NT2/D1 (cell line): ENCODE data around the gene GPR108.
"Not testable (repeated sequence)": the region's sequence is repeated elsewhere in the genome, so short reads cannot be mapped to it uniquely, and the experiment has no call there.

Experiments used
- DNase-seq: peaks from one replicate; pipeline ENCODE4 v3.0.0-alpha.2; 2011; ENCODE audit warnings: low read depth, low spot score
- H3K27me3 ChIP-seq: 2 replicates; pipeline ENCODE4 v1.6.0; 2011; ENCODE audit warnings: mild to moderate bottlenecking; ENCODE audit not compliant: insufficient read length, insufficient read depth
- H3K36me3 ChIP-seq: 2 replicates; pipeline ENCODE4 v1.6.1; 2011; ENCODE audit warnings: mild to moderate bottlenecking, low read length, mixed read lengths; ENCODE audit not compliant: insufficient read depth, insufficient read length
- H3K4me1 ChIP-seq: 2 replicates; pipeline ENCODE4 v1.5.1; 2011; ENCODE audit not compliant: insufficient read depth, insufficient read length
- H3K4me3 ChIP-seq: 2 replicates; pipeline ENCODE4 v1.5.1; 2011; ENCODE audit warnings: low read depth; ENCODE audit not compliant: insufficient read length
- H3K9ac ChIP-seq: 2 replicates; pipeline ENCODE4 v1.6.0; 2011; ENCODE audit warnings: low read depth; ENCODE audit not compliant: insufficient read length
- H3K9me3 ChIP-seq: 2 replicates; pipeline ENCODE4 v1.5.1; 2011; ENCODE audit warnings: mild to moderate bottlenecking, low read length; ENCODE audit not compliant: insufficient read depth
- SUZ12 ChIP-seq: IDR thresholded peaks from 2 replicates; pipeline ENCODE4 v1.6.1; 2011; ENCODE audit not compliant: insufficient read length, insufficient read depth; ENCODE audit errors: extremely low read depth
- YY1 ChIP-seq: IDR thresholded peaks from 2 replicates; pipeline ENCODE4 v1.6.1; 2011; ENCODE audit not compliant: insufficient read length, insufficient read depth
- ZNF274 ChIP-seq: IDR thresholded peaks from 2 replicates; pipeline ENCODE4 v1.6.1; 2011; ENCODE audit warnings: mild to moderate bottlenecking, low read depth, low read length

Gene GPR108

GRCh38 chr19:6712692-6713670 is 24.4 kb downstream of the GPR108 start:
- no peak for DNase-seq
- peaks cover 6% of the 10 kb centered on the region for H3K36me3 ChIP-seq
- H3K27me3 ChIP-seq, result peaks cover 4% of the 10 kb centered on the region
- H3K4me3 ChIP-seq, result no peak overlapping the region
- H3K9me3 ChIP-seq, result no peaks in the 10 kb centered on the region
- TF ChIP-seq SUZ12 (no peak), ZNF274 (no peak), YY1 (no peak)
- no peak overlapping the region for H3K9ac ChIP-seq
- H3K4me1 ChIP-seq, result peaks cover 7% of the 10 kb centered on the region

DNA sequence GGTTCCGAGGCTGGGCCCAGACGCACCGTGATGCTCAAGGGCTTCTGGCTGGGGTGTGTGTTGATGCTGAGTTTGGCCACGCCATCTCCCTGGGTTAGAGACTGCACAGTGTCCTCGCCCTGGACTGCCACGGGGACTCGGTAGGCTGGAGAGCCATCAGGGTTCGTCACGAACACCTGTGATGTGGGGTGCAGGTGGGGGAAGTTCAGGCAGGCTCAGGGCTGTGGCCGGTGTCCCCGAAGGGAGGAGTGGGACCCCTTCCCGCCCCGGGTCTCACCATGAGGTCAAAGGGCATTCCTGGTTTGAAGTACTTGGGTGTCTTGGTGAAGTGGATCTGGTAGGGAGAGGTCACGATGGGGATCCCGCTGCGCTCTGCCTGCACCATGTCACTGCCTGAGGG is 25.1 kb downstream of the GPR108 start:
- Histone ChIP-seq H3K27me3 (peaks cover 4% of the 10 kb centered on the region), H3K4me1 (peaks cover 7% of the 10 kb centered on the region)
- no peak for DNase-seq

GRCh38 chr19:6711605-6712004 is 25.8 kb downstream of the GPR108 start:
- TF ChIP-seq YY1 (no peak), ZNF274 (no peak), SUZ12 (no peak)
- Histone ChIP-seq H3K9me3 (no peaks in the 10 kb centered on the region), H3K36me3 (peaks cover 6% of the 10 kb centered on the region), H3K4me1 (peaks cover 7% of the 10 kb centered on the region), H3K9ac (no peak overlapping the region), H3K4me3 (no peak overlapping the region), H3K27me3 (peaks cover 4% of the 10 kb centered on the region)
- no peak for DNase-seq

More for the DNA sequence above, 25.1 kb downstream of the GPR108 start:
- H3K36me3 ChIP-seq, result peaks cover 6% of the 10 kb centered on the region
- no peak overlapping the region for H3K9ac ChIP-seq
- no peaks in the 10 kb centered on the region for H3K9me3 ChIP-seq
- H3K4me3 ChIP-seq, result no peak overlapping the region
- TF ChIP-seq ZNF274 (no peak), SUZ12 (no peak), YY1 (no peak)

GRCh38 chr19:6711078-6711361 is 26.4 kb downstream of the GPR108 start:
- Histone ChIP-seq H3K4me3 (no peak overlapping the region), H3K9ac (no peak overlapping the region), H3K36me3 (peaks cover 6% of the 10 kb centered on the region), H3K27me3 (peaks cover 4% of the 10 kb centered on the region), H3K9me3 (no peaks in the 10 kb centered on the region), H3K4me1 (peaks cover 12% of the 10 kb centered on the region)
- DNase-seq, result no peak
- TF ChIP-seq YY1 (no peak), ZNF274 (no peak), SUZ12 (no peak)

DNA sequence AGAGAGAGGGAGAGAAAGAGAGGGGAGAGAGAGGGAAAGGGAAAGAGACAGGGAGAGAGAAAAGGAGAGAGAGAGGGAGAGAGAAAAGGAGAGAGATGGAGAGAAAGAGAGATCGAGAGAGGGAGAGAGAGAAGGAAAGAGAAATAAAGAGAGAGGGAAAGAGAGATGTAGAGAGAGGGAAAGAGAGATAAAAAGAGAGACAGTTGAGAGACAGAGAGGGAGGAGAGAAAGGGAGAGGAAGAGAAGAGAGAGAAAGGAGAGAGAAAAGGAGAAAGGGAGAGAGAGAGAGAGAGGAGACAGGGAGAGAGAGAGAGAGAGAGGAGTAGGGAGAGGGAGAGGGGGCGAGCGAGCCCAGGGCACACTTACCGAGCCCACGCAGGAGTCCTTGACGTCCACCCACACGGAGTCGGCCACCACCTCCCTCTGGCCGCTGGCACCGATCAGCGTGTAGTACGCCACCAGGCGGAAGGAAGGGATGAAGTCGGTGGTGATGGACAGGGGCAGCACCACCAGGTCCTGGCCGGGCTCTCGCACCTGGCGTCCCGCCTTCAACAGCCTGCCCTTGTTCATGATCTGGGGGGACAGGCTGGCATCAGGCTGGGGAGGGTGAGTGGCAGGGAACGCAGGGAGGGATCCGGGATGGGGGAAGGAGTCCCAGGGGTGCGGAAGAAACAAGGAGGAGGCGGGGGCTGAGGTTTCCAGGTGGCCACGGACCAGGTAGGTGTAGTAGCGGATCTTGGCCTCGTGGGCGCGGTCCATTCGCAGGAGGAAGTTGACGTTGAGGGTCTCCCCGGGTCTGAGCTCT is 26.9 kb downstream of the GPR108 start:
- Histone ChIP-seq H3K4me1 (peaks cover 12% of the 10 kb centered on the region), H3K36me3 (peaks cover 6% of the 10 kb centered on the region), H3K9ac (no peak overlapping the region), H3K9me3 (no peaks in the 10 kb centered on the region), H3K4me3 (no peak overlapping the region), H3K27me3 (peaks cover 4% of the 10 kb centered on the region)
- TF ChIP-seq SUZ12 (no peak), ZNF274 (no peak), YY1 (no peak)
- no peak for DNase-seq

GRCh38 chr19:6709549-6709948 is 27.8 kb downstream of the GPR108 start:
- Histone ChIP-seq H3K4me3 (no peak overlapping the region), H3K9me3 (no peaks in the 10 kb centered on the region), H3K4me1 (peaks cover 12% of the 10 kb centered on the region), H3K36me3 (peaks cover 6% of the 10 kb centered on the region), H3K27me3 (peaks cover 4% of the 10 kb centered on the region), H3K9ac (no peak overlapping the region)
- TF ChIP-seq YY1 (no peak), SUZ12 (no peak), ZNF274 (no peak)
- DNase-seq, result no peak

- not testable (repeated sequence) for H3K27me3 ChIP-seq, H3K36me3 ChIP-seq
These were observed 28.5 kb downstream of the GPR108 start for GRCh38 chr19:6708913-6709312.

More at GRCh38 chr19:6708913-6709312, 28.5 kb downstream of the GPR108 start:
- not testable (repeated sequence) for H3K9ac ChIP-seq, H3K4me1 ChIP-seq, H3K4me3 ChIP-seq, DNase-seq, H3K9me3 ChIP-seq
